A673 (cell line): ENCODE results near the gene CXCR5. TPM values are rescaled to one million over a fixed set of nuclear protein-coding genes. Genes with fewer than 3 reads are reported as not detected.

Source experiments
- BruUV-seq: library from RNA; stranded (reverse); fragments of 400-500 nt; replicated peaks from 2 replicates; lab custom pipeline; 2021; lab: Mats Ljungman, UMichigan
- CTCF ChIA-PET: fragments of 300-600 bp; sonication (Branson Sonifier 250); formaldehyde crosslinking; loops from one replicate; lab custom pipeline; 2022; ENCODE audit warnings: antibody characterized with exemption; lab: Charles Lee
- POLR2A ChIA-PET: fragments of 300-600 bp; sonication (Branson Sonifier 250); formaldehyde crosslinking; loops from one replicate; lab custom pipeline; 2022; ENCODE audit warnings: antibody characterized with exemption; ENCODE audit not compliant: low non-redundant PET; lab: Charles Lee
- DNase-seq: peaks from one replicate; pipeline ENCODE4 v3.0.0-alpha.2; 2015; ENCODE audit warnings: low spot score
- H3K27ac ChIP-seq: fragments of 200-600 bp; sonication (generic); 2 replicates; pipeline ENCODE4 v1.5.1; 2016; ENCODE audit warnings: mixed run types, low read depth, mild to moderate bottlenecking, mixed read lengths, antibody characterized with exemption, low read length; ENCODE audit not compliant: poor library complexity, severe bottlenecking
- H3K27me3 ChIP-seq: fragments of 200-600 bp; sonication (generic); replicated peaks from 2 replicates; pipeline ENCODE4 v1.6.1; 2017; ENCODE audit warnings: mixed run types, low read depth, mild to moderate bottlenecking, mixed read lengths, antibody characterized with exemption, low read length; ENCODE audit not compliant: insufficient read depth, poor library complexity
- H3K36me3 ChIP-seq: fragments of 200-600 bp; sonication (generic); 2 replicates; pipeline ENCODE4 v1.6.1; 2016; ENCODE audit warnings: mixed run types, mild to moderate bottlenecking, mixed read lengths, antibody characterized with exemption, low read length; ENCODE audit not compliant: insufficient read depth, poor library complexity, severe bottlenecking
- H3K4me1 ChIP-seq: fragments of 200-600 bp; sonication (generic); 2 replicates; pipeline ENCODE4 v1.6.1; 2017; ENCODE audit warnings: mixed run types, mild to moderate bottlenecking, mixed read lengths, antibody characterized with exemption, low read length; ENCODE audit not compliant: insufficient read depth, poor library complexity, severe bottlenecking
- H3K4me3 ChIP-seq: fragments of 200-600 bp; sonication (generic); 2 replicates; pipeline ENCODE4 v1.5.1; 2016; ENCODE audit warnings: low read depth, mixed run types, mild to moderate bottlenecking, mixed read lengths, low read length; ENCODE audit not compliant: poor library complexity, severe bottlenecking
- H3K9me3 ChIP-seq: fragments of 200-600 bp; sonication (generic); 2 replicates; pipeline ENCODE4 v1.6.1; 2016; ENCODE audit warnings: mixed run types, low read depth, mild to moderate bottlenecking, mixed read lengths, antibody characterized with exemption, low read length; ENCODE audit not compliant: poor library complexity, severe bottlenecking
- EZH2 ChIP-seq: fragments of 200-600 bp; sonication (generic); IDR thresholded peaks from 2 replicates; pipeline ENCODE4 v1.6.1; 2017; ENCODE audit warnings: borderline replicate concordance, low read depth, mild to moderate bottlenecking, mixed read lengths, antibody characterized with exemption, low read length; ENCODE audit not compliant: poor library complexity, severe bottlenecking
- intact Hi-C: fragments of 100-400 bp; cut with micrococcal nuclease; formaldehyde crosslinking; loops from one replicate; pipeline ENCODE4 v1.10.0; 2022; ENCODE audit not compliant: unreplicated experiment
- total RNA-seq: library from RNA; stranded (reverse); gene quantifications from 2 replicates; pipeline ENCODE4 v1.2.3, GENCODE V29; 2021
- TF ChIP-seq, protein P1 (sequence below): fragments of 300-800, 200-600 bp; sonication (generic); conservative IDR thresholded peaks from 2 replicates; pipeline ENCODE4 v1.5.1; 2017; ENCODE audit warnings: low read depth, mild to moderate bottlenecking, antibody characterized with exemption, low read length, moderate library complexity, mixed read lengths

Gene CXCR5
- total RNA-seq, 1 experiment from 2014 or later: not detected

DNA sequence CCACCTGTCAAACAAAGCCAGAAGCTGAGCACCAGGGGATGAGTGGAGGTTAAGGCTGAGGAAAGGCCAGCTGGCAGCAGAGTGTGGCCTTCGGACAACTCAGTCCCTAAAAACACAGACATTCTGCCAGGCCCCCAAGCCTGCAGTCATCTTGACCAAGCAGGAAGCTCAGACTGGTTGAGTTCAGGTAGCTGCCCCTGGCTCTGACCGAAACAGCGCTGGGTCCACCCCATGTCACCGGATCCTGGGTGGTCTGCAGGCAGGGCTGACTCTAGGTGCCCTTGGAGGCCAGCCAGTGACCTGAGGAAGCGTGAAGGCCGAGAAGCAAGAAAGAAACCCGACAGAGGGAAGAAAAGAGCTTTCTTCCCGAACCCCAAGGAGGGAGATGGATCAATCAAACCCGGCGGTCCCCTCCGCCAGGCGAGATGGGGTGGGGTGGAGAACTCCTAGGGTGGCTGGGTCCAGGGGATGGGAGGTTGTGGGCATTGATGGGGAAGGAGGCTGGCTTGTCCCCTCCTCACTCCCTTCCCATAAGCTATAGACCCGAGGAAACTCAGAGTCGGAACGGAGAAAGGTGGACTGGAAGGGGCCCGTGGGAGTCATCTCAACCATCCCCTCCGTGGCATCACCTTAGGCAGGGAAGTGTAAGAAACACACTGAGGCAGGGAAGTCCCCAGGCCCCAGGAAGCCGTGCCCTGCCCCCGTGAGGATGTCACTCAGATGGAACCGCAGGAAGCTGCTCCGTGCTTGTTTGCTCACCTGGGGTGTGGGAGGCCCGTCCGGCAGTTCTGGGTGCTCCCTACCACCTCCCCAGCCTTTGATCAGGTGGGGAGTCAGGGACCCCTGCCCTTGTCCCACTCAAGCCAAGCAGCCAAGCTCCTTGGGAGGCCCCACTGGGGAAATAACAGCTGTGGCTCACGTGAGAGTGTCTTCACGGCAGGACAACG is 11.7 kb downstream of the CXCR5 start:
- H3K4me3 ChIP-seq: no peak overlapping the region
- H3K9me3 ChIP-seq: no peaks in the 10 kb centered on the region
- ChIA-PET POLR2A (interaction anchor here (0.6 kb wide), 1 partner anchor 30 kb away, joined by 3 read pairs; the partner anchor contains the start of gene BCL9L), CTCF (no interaction called here)
- no peak overlapping the region for H3K27ac ChIP-seq
- H3K4me1 ChIP-seq: no peaks in the 10 kb centered on the region
- no peaks in the 10 kb centered on the region for H3K27me3 ChIP-seq
- intact Hi-C loops: no loop called here
- DNase-seq: no peak
- BruUV-seq: no TSS peak
- peaks cover 17% of the 10 kb centered on the region for H3K36me3 ChIP-seq
- TF ChIP-seq EZH2: no peak
- TF ChIP-seq, protein P1, sequence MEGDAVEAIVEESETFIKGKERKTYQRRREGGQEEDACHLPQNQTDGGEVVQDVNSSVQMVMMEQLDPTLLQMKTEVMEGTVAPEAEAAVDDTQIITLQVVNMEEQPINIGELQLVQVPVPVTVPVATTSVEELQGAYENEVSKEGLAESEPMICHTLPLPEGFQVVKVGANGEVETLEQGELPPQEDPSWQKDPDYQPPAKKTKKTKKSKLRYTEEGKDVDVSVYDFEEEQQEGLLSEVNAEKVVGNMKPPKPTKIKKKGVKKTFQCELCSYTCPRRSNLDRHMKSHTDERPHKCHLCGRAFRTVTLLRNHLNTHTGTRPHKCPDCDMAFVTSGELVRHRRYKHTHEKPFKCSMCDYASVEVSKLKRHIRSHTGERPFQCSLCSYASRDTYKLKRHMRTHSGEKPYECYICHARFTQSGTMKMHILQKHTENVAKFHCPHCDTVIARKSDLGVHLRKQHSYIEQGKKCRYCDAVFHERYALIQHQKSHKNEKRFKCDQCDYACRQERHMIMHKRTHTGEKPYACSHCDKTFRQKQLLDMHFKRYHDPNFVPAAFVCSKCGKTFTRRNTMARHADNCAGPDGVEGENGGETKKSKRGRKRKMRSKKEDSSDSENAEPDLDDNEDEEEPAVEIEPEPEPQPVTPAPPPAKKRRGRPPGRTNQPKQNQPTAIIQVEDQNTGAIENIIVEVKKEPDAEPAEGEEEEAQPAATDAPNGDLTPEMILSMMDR: no peak

DNA sequence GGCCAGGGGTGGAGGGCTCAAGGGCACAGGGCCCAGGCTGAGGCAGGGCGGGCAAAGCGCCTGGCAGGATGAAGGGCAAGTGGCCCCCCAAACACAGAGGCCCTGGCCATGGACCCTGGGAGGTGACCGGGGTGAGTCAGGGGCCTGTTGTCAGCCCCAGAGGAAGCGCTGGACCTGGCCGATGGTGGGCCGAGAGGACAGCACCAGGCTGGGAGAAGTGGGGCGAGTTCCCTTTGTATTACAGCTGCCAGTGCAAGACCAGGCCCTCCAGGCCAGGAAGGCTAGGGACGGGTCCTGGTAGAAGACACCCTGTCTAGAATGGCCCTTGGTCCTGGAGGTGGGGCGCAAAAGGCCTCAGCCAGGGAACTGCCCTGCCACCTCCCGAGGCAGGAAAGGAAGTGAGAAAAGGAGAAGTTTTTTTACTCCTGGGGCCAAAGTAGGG is 12.8 kb downstream of the CXCR5 start:
- no peak overlapping the region for H3K27ac ChIP-seq
- intact Hi-C loops: no loop called here
- POLR2A ChIA-PET: no interaction called here
- H3K36me3 ChIP-seq: peaks cover 28% of the 10 kb centered on the region
- H3K4me3 ChIP-seq: no peak overlapping the region
- CTCF ChIA-PET: no interaction called here
- TF ChIP-seq, protein P1: no peak
- no peak for TF ChIP-seq EZH2
- no peaks in the 10 kb centered on the region for H3K27me3 ChIP-seq
- H3K4me1 ChIP-seq: no peaks in the 10 kb centered on the region
- DNase-seq: no peak
- no peaks in the 10 kb centered on the region for H3K9me3 ChIP-seq
- BruUV-seq: no TSS peak

DNA sequence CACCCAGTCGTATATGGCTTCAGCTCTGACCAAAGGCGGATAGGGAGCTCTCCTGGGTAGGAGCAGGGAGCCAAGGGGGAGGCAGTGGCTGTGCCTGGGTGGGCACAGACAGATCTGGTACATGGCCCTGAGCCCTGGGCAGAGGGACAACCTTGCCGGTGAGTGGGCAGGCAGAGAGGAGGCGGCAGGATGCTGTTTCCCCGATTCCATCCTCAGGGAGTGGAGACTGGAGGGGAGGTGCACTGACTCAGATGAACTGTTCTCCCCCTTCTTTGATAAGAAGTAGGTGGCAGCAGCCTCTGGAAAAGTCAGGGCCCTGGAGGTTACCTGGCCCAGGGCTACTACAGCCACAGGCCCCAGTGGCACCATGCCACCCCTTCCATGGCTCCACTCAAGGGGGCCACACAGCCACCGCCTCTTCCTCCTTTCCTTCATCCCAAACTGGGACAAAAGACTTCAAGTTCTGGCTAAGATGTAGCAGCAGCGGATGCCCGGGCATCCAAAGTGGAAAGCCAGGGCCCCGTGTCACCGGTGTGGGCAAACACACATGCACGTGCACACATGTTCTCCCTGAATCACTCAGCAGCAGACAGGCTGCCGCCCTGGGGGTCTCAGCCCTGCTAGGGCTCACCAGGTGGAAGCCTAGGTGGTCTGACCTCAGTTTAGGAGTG is 13.4 kb downstream of the CXCR5 start:
- TF ChIP-seq EZH2: no peak
- Histone ChIP-seq H3K36me3 (peaks cover 34% of the 10 kb centered on the region), H3K27me3 (no peaks in the 10 kb centered on the region), H3K4me1 (no peaks in the 10 kb centered on the region), H3K4me3 (no peak overlapping the region), H3K27ac (no peak overlapping the region), H3K9me3 (no peaks in the 10 kb centered on the region)
- CTCF ChIA-PET: no interaction called here
- no peak for DNase-seq
- POLR2A ChIA-PET: no interaction called here
- BruUV-seq: no TSS peak
- intact Hi-C loops: no loop called here
